ENCODE results near the gene ABCB6.
A peak's percentile ranks its signal among the peaks of the same experiment; 100 is the strongest.

Gene ABCB6

GRCh38 chr2:219215871-219216534, 2.8 kb downstream of the ABCB6 start:
- Histone ChIP-seq H3K4me3 (ENCODE audit: control insufficient read depth in 1 of 7, extremely low read depth in 1 of 7, insufficient read depth in 4 of 7, low read depth in 2 of 7, low read length in 6 of 7) (no peak overlapping the region), H3K27ac (ENCODE audit: insufficient read depth in 1 of 2, low read depth in 1 of 2, low read length in 2 of 2, poor library complexity in 1 of 2, severe bottlenecking in 2 of 2) (no peak overlapping the region), H3K9me3 (ENCODE audit: control extremely low read depth in 1 of 5, control insufficient read depth in 4 of 5, insufficient read depth in 2 of 5, low read depth in 1 of 5, low read length in 4 of 5) (no peaks in the 10 kb centered on the region), H3K27me3 (replicated peaks in 2 of 5; ENCODE audit: control insufficient read depth in 4 of 5, insufficient read depth in 5 of 5, low read length in 4 of 5) (no peaks in the 10 kb centered on the region), H3K36me3 (ENCODE audit: control insufficient read depth in 4 of 4, insufficient read depth in 4 of 4, low read length in 3 of 4) (peaks cover 5 to 24% (median 18%) of the 10 kb centered on the region in 4 experiments), H3K4me1 (ENCODE audit: control extremely low read depth in 1 of 4, control insufficient read depth in 4 of 4, insufficient read depth in 4 of 4, low read length in 3 of 4) (peaks cover 0 to 41% (median 32%) of the 10 kb centered on the region in 4 experiments)
- no peak for DNase-seq
- CTCF ChIA-PET = interaction anchor here (1.1 to 17.2 kb wide), 9 partner anchors 10 to 62 kb away, joined by 3 to 238 read pairs (median 6); partner anchors contain the start of genes ANKZF1, ATG9A, CNPPD1 and NHEJ1
- POLR2A ChIA-PET = no interaction called here
- WGBS (ENCODE audit: insufficient coverage) = 96% methylated on average over 27 of the region's 27 CpGs

DNA sequence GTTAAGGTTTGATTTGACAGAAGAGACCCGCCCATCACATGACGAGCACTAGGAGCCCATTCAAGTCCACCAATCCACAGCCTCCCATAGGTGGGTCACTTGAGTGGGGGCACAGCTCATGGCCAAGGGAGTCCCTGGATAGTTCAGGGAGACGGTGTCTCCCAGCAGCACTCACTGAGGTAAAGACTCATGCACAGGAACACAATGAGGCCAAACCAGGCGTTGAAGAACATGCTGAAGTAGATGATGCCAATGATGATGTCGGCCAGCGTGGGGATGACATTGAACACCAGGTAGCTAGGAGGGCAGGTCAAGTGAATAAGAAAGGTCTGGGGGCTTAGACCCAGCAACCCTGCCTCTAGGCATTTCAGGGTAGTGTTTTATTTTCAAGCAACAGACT, 4.0 kb downstream of the ABCB6 start:
- 97% methylated on average over 5 of the region's 6 CpGs for WGBS (ENCODE audit: insufficient coverage)
- ChIA-PET POLR2A (no interaction called here), CTCF (interaction anchor here (0.6 to 17.2 kb wide), 10 partner anchors 11 to 80 kb away, joined by 3 to 238 read pairs (median 10); partner anchors contain the start of genes ANKZF1, ATG9A, CNPPD1 and NHEJ1)

DNA sequence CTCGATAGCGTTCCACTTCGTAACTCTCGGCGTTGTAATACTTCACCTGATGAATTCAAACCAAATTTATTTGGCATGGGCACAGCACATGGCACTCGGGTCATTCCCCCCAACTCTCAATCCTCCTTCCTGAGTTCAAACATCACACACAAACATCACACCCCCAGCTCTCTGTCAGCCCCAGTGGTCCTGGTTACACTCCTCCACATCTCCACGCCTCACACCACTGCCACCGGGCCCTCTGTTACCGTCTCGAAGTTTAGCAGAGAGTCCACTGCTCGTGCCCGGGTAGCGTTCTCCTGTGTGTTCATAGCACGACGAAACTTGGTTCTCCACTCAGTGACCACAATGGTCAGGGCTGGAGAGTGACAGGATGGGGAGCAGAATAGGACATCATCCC, 4.6 kb downstream of the ABCB6 start:
- Histone ChIP-seq H3K9me3 (ENCODE audit: control extremely low read depth in 1 of 5, control insufficient read depth in 4 of 5, insufficient read depth in 2 of 5, low read depth in 1 of 5, low read length in 4 of 5) (no peaks in the 10 kb centered on the region), H3K27me3 (replicated peaks in 2 of 5; ENCODE audit: control insufficient read depth in 4 of 5, insufficient read depth in 5 of 5, low read length in 4 of 5) (no peaks in the 10 kb centered on the region), H3K4me3 (ENCODE audit: control insufficient read depth in 1 of 7, extremely low read depth in 1 of 7, insufficient read depth in 4 of 7, low read depth in 2 of 7, low read length in 6 of 7) (no peak overlapping the region), H3K27ac (ENCODE audit: insufficient read depth in 1 of 2, low read depth in 1 of 2, low read length in 2 of 2, poor library complexity in 1 of 2, severe bottlenecking in 2 of 2) (no peak overlapping the region), H3K4me1 (ENCODE audit: control extremely low read depth in 1 of 4, control insufficient read depth in 4 of 4, insufficient read depth in 4 of 4, low read length in 3 of 4) (peaks cover 8 to 50% (median 48%) of the 10 kb centered on the region in 4 experiments), H3K36me3 (ENCODE audit: control insufficient read depth in 4 of 4, insufficient read depth in 4 of 4, low read length in 3 of 4) (peaks cover 2 to 10% (median 10%) of the 10 kb centered on the region in 4 experiments)
- CTCF ChIA-PET = interaction anchor here (1.0 to 17.2 kb wide), 8 partner anchors 10 to 81 kb away, joined by 3 to 238 read pairs (median 22); partner anchors contain the start of genes ANKZF1, ATG9A, CNPPD1 and NHEJ1
- no peak for DNase-seq
- 97% methylated on average over 9 of the region's 15 CpGs for WGBS (ENCODE audit: insufficient coverage)
- POLR2A ChIA-PET = no interaction called here

More for the DNA sequence above, 4.0 kb downstream of the ABCB6 start:
- H3K4me3 ChIP-seq (ENCODE audit: control insufficient read depth in 1 of 7, extremely low read depth in 1 of 7, insufficient read depth in 4 of 7, low read depth in 2 of 7, low read length in 6 of 7) = no peak overlapping the region
- no peak for DNase-seq
- peaks cover 5 to 50% (median 44%) of the 10 kb centered on the region in 4 experiments for H3K4me1 ChIP-seq (ENCODE audit: control extremely low read depth in 1 of 4, control insufficient read depth in 4 of 4, insufficient read depth in 4 of 4, low read length in 3 of 4)
- H3K27ac ChIP-seq (ENCODE audit: insufficient read depth in 1 of 2, low read depth in 1 of 2, low read length in 2 of 2, poor library complexity in 1 of 2, severe bottlenecking in 2 of 2) = no peak overlapping the region
- no peaks in the 10 kb centered on the region for H3K9me3 ChIP-seq (ENCODE audit: control extremely low read depth in 1 of 5, control insufficient read depth in 4 of 5, insufficient read depth in 2 of 5, low read depth in 1 of 5, low read length in 4 of 5)
- H3K27me3 ChIP-seq (replicated peaks in 2 of 5; ENCODE audit: control insufficient read depth in 4 of 5, insufficient read depth in 5 of 5, low read length in 4 of 5) = no peaks in the 10 kb centered on the region
- H3K36me3 ChIP-seq (ENCODE audit: control insufficient read depth in 4 of 4, insufficient read depth in 4 of 4, low read length in 3 of 4) = peaks cover 2 to 11% (median 10%) of the 10 kb centered on the region in 4 experiments

- Histone ChIP-seq H3K36me3 (ENCODE audit: control insufficient read depth in 4 of 4, insufficient read depth in 4 of 4, low read length in 3 of 4) (peaks cover 2 to 14% (median 10%) of the 10 kb centered on the region in 4 experiments), H3K4me1 (ENCODE audit: control extremely low read depth in 1 of 4, control insufficient read depth in 4 of 4, insufficient read depth in 4 of 4, low read length in 3 of 4) (peaks cover 12 to 50% (median 48%) of the 10 kb centered on the region in 4 experiments), H3K27me3 (replicated peaks in 2 of 5; ENCODE audit: control insufficient read depth in 4 of 5, insufficient read depth in 5 of 5, low read length in 4 of 5) (no peaks in the 10 kb centered on the region), H3K9me3 (ENCODE audit: control extremely low read depth in 1 of 5, control insufficient read depth in 4 of 5, insufficient read depth in 2 of 5, low read depth in 1 of 5, low read length in 4 of 5) (no peaks in the 10 kb centered on the region), H3K4me3 (ENCODE audit: control insufficient read depth in 1 of 7, extremely low read depth in 1 of 7, insufficient read depth in 4 of 7, low read depth in 2 of 7, low read length in 6 of 7) (no peak overlapping the region), H3K27ac (ENCODE audit: insufficient read depth in 1 of 2, low read depth in 1 of 2, low read length in 2 of 2, poor library complexity in 1 of 2, severe bottlenecking in 2 of 2) (no peak overlapping the region)
- CTCF ChIA-PET = interaction anchor here (0.9 to 17.2 kb wide), 9 partner anchors 15 to 86 kb away, joined by 3 to 238 read pairs (median 28); partner anchors contain the start of genes ANKZF1, ATG9A, CNPPD1 and GLB1L
- DNase-seq = no peak
- WGBS (ENCODE audit: insufficient coverage) = 98% methylated on average over 10 of the region's 10 CpGs
- POLR2A ChIA-PET = no interaction called here
Observed at GRCh38 chr2:219213486-219214071, 5.2 kb downstream of the ABCB6 start.

DNA sequence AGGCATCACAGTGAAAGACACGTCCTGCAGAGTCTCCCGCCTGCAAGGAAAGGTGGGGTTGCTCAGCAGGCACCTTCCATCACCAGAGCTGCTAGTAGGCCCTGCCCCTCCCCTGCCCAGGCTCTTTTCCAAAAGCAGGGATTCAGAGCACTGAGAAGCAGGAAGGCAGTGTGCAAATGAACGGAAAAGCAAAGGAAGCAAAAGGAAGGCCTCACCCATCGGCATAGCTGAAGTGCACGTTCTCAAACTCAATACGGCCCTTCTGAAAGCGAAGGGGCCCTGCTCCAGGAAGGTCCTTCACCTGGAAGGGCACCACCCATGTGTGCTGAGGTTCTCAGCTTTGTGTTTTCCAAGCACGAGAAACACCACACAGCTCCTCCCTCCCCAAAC, 5.7 kb downstream of the ABCB6 start:
- H3K27me3 ChIP-seq (replicated peaks in 2 of 5; ENCODE audit: control insufficient read depth in 4 of 5, insufficient read depth in 5 of 5, low read length in 4 of 5) = no peaks in the 10 kb centered on the region
- ChIA-PET CTCF (interaction anchor here (0.9 to 17.2 kb wide), 11 partner anchors 15 to 141 kb away, joined by 3 to 238 read pairs (median 15); partner anchors contain the start of genes ANKZF1, ATG9A, CNPPD1 and GLB1L), POLR2A (no interaction called here)
- no peak for DNase-seq
- H3K27ac ChIP-seq (ENCODE audit: insufficient read depth in 1 of 2, low read depth in 1 of 2, low read length in 2 of 2, poor library complexity in 1 of 2, severe bottlenecking in 2 of 2) = no peak overlapping the region
- H3K9me3 ChIP-seq (ENCODE audit: control extremely low read depth in 1 of 5, control insufficient read depth in 4 of 5, insufficient read depth in 2 of 5, low read depth in 1 of 5, low read length in 4 of 5) = no peaks in the 10 kb centered on the region
- peaks cover 2 to 20% (median 12%) of the 10 kb centered on the region in 4 experiments for H3K36me3 ChIP-seq (ENCODE audit: control insufficient read depth in 4 of 4, insufficient read depth in 4 of 4, low read length in 3 of 4)
- H3K4me3 ChIP-seq (ENCODE audit: control insufficient read depth in 1 of 7, extremely low read depth in 1 of 7, insufficient read depth in 4 of 7, low read depth in 2 of 7, low read length in 6 of 7) = no peak overlapping the region
- WGBS (ENCODE audit: insufficient coverage) = 95% methylated on average over 8 of the region's 8 CpGs
- peaks cover 18 to 50% (median 48%) of the 10 kb centered on the region in 4 experiments for H3K4me1 ChIP-seq (ENCODE audit: control extremely low read depth in 1 of 4, control insufficient read depth in 4 of 4, insufficient read depth in 4 of 4, low read length in 3 of 4)

DNA sequence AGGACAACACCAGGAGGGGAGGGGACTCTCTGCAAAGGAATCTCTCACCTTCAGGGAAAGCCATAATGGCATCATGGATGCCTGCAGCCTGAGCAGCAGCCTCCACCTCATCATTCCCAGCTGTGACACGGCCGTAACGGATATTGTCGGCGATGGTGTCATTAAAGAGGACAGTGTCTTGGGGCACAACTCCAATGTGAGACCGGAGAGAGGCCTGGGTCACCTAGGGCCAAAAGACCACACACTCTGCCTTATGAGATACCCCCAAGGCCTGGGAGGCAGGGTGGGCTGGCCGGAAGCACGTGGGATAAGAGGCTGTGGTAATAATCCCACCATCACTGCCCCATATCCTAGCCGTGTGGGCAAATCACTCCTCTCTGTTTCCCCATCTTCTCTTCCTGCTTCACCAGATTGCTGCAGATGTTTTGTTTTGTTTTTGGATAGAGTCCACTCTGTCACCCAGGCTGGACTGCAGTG, 7.8 kb downstream of the ABCB6 start:
- WGBS (ENCODE audit: insufficient coverage) = 100% methylated on average over 6 of the region's 9 CpGs
- no peak for DNase-seq

More for the DNA sequence above, 7.8 kb downstream of the ABCB6 start:
- peaks cover 23 to 49% (median 49%) of the 10 kb centered on the region in 4 experiments for H3K4me1 ChIP-seq (ENCODE audit: control extremely low read depth in 1 of 4, control insufficient read depth in 4 of 4, insufficient read depth in 4 of 4, low read length in 3 of 4)
- H3K9me3 ChIP-seq (ENCODE audit: control extremely low read depth in 1 of 5, control insufficient read depth in 4 of 5, insufficient read depth in 2 of 5, low read depth in 1 of 5, low read length in 4 of 5) = no peaks in the 10 kb centered on the region
- H3K36me3 ChIP-seq (ENCODE audit: control insufficient read depth in 4 of 4, insufficient read depth in 4 of 4, low read length in 3 of 4) = peaks cover 2 to 25% (median 14%) of the 10 kb centered on the region in 4 experiments
- peak overlapping the region in 1 of 7 experiments; percentile 16 for H3K4me3 ChIP-seq (ENCODE audit: control insufficient read depth in 1 of 7, extremely low read depth in 1 of 7, insufficient read depth in 4 of 7, low read depth in 2 of 7, low read length in 6 of 7)
- H3K27ac ChIP-seq (ENCODE audit: insufficient read depth in 1 of 2, low read depth in 1 of 2, low read length in 2 of 2, poor library complexity in 1 of 2, severe bottlenecking in 2 of 2) = no peak overlapping the region
- ChIA-PET POLR2A (no interaction called here), CTCF (interaction anchor here (0.8 to 17.2 kb wide), 11 partner anchors 8 to 85 kb away, joined by 3 to 238 read pairs (median 5); partner anchors contain the start of genes CNPPD1, NHEJ1, SLC23A3 and TUBA4B)
- H3K27me3 ChIP-seq (replicated peaks in 2 of 5; ENCODE audit: control insufficient read depth in 4 of 5, insufficient read depth in 5 of 5, low read length in 4 of 5) = no peaks in the 10 kb centered on the region

Data from common myeloid progenitor, CD34-positive (primary cell).